Testis (tissue), 3 donors: ENCODE measurements around the gene WDR48. TPM values are rescaled to one million over a fixed set of nuclear protein-coding genes. Genes with fewer than 3 reads are reported as not detected.
A peak's percentile ranks its signal among the peaks of the same experiment; 100 is the strongest.

Source experiments
- DNase-seq: peaks from one replicate; pipeline ENCODE4 v3.0.0-alpha.2; 2019
- H3K27ac ChIP-seq, 2 donors: fragments of 200-600 bp; sonication (generic); one replicate each; pipeline ENCODE4 v1.5.1; 2019
- H3K27me3 ChIP-seq: fragments of 200-600 bp; sonication (generic); one replicate; pipeline ENCODE4 v1.5.1; 2019
- H3K36me3 ChIP-seq: fragments of 200-600 bp; sonication (generic); one replicate; pipeline ENCODE4 v1.5.1; 2017; ENCODE audit warnings: low read depth; ENCODE audit errors: missing control alignments
- H3K4me1 ChIP-seq: fragments of 200-600 bp; sonication (generic); one replicate; pipeline ENCODE4 v1.5.1; 2019
- H3K4me3 ChIP-seq, 2 donors: fragments of 200-600 bp; sonication (generic); one replicate each; pipeline ENCODE4 v1.5.1; 2017 to 2019
- H3K9me3 ChIP-seq: fragments of 200-600 bp; sonication (generic); one replicate; pipeline ENCODE4 v1.5.1; 2017
- CTCF ChIP-seq, 3 experiments: fragments of 450-650 bp in 2 of 3; fragments of 200-600 bp in 1 of 3; sonication (generic) in 1 of 3; IDR thresholded peaks; one replicate each; pipeline ENCODE4 v1.5.1; 2016 to 2019; ENCODE audit warnings: antibody characterized with exemption in 3 of 3, mild to moderate bottlenecking in 2 of 3, moderate library complexity in 1 of 3
- POLR2A ChIP-seq: fragments of 450-650 bp; IDR thresholded peaks from one replicate; pipeline ENCODE4 v1.6.1; 2017; ENCODE audit warnings: antibody characterized with exemption, mild to moderate bottlenecking, moderate library complexity
- WGBS, 2 donors: methylation state at CpG; one replicate each; pipeline ENCODE4 v1.1.5; 2018; 5-methylcytosine and 5-hydroxymethylcytosine counted together
- intact Hi-C: fragments of 100-400 bp; cut with DNase I; formaldehyde crosslinking; loops from one replicate; pipeline ENCODE4 v1.15.1; 2023; ENCODE audit warnings: low total_unique reads
- polyA plus RNA-seq: library from polyadenylated mRNA; stranded (reverse); fragments of 350-450 nt; fragmentation: Illumina TruSeq; extraction: RNeasy Lipid Tissue Mini Kit (QIAGEN cat#74804); gene quantifications from one replicate; pipeline ENCODE4 v1.2.3, GENCODE V29; 2014; ENCODE audit warnings: low read depth, low replicate concordance; ENCODE audit not compliant: insufficient read depth
- total RNA-seq, 2 donors: library from RNA; depleted of rRNA; stranded (reverse); fragments of >200 nt; gene quantifications; one replicate each; pipeline ENCODE4 v1.2.3, GENCODE V29; 2016

WDR48 gene
- total and polyA plus RNA-seq, 3 donors from 2014 or later, result 67.8 to 130 (median 74.1) TPM

GRCh38 chr3:39097716-39098472 lies 46.1 kb downstream of the WDR48 start:
- no peak for DNase-seq
- no peak for TF ChIP-seq POLR2A
- 76 to 87% methylated on average over 4 to 8 of the region's 8 CpGs for WGBS, 2 donors
- Histone ChIP-seq H3K4me1 (peaks cover 29% of the 10 kb centered on the region), H3K9me3 (no peaks in the 10 kb centered on the region), H3K4me3 (no peak overlapping the region), H3K27me3 (no peaks in the 10 kb centered on the region), H3K36me3 (no peaks in the 10 kb centered on the region), H3K27ac (peak overlapping the region in 1 of 2 donors; percentile 70)
- intact Hi-C loops, result no loop called here

- no peaks in the 10 kb centered on the region for H3K27me3 ChIP-seq
Measured at GRCh38 chr3:39098473-39099000, 46.7 kb downstream of the WDR48 start.

GRCh38 chr3:39099242-39099641 lies 47.4 kb downstream of the WDR48 start:
- no peak overlapping the region for H3K27ac ChIP-seq
- no peaks in the 10 kb centered on the region for H3K9me3 ChIP-seq
- TF ChIP-seq CTCF (IDR thresholded peaks at IDR 0.05) (no peak), POLR2A (no peak)
- WGBS, 2 donors, result 82 to 100% methylated on average over 1 of the region's 1 CpG
- no peaks in the 10 kb centered on the region for H3K27me3 ChIP-seq
- H3K4me3 ChIP-seq, result no peak overlapping the region
- H3K36me3 ChIP-seq, result no peaks in the 10 kb centered on the region
- peaks cover 37% of the 10 kb centered on the region for H3K4me1 ChIP-seq
- intact Hi-C loops, result no loop called here
- DNase-seq, result no peak

More at GRCh38 chr3:39098473-39099000, 46.7 kb downstream of the WDR48 start:
- Histone ChIP-seq H3K9me3 (no peaks in the 10 kb centered on the region), H3K4me3 (no peak overlapping the region), H3K4me1 (peaks cover 31% of the 10 kb centered on the region), H3K36me3 (no peaks in the 10 kb centered on the region), H3K27ac (no peak overlapping the region)
- WGBS, 2 donors, result 91 to 100% methylated on average over 4 to 8 of the region's 8 CpGs
- DNase-seq, result no peak
- intact Hi-C loops, result no loop called here
- no peak for TF ChIP-seq CTCF (IDR thresholded peaks at IDR 0.05)
- TF ChIP-seq POLR2A, result no peak

- intact Hi-C loops, result no loop called here
- no peaks in the 10 kb centered on the region for H3K36me3 ChIP-seq
Measured at GRCh38 chr3:39099738-39100499, 48.1 kb downstream of the WDR48 start.

More at GRCh38 chr3:39099738-39100499, 48.1 kb downstream of the WDR48 start:
- DNase-seq, result no peak
- no peak overlapping the region for H3K4me3 ChIP-seq
- H3K27ac ChIP-seq, result no peak overlapping the region
- H3K27me3 ChIP-seq, result no peaks in the 10 kb centered on the region
- peaks cover 38% of the 10 kb centered on the region for H3K4me1 ChIP-seq
- no peaks in the 10 kb centered on the region for H3K9me3 ChIP-seq
- TF ChIP-seq CTCF (IDR thresholded peaks at IDR 0.05), result no peak
- 90 to 95% methylated on average over 2 of the region's 2 CpGs for WGBS, 2 donors
